Measurements from ENCODE around the gene ST3GAL3. TPM values are rescaled to one million over a fixed set of nuclear protein-coding genes. Genes with fewer than 3 reads are reported as not detected.

Gene ST3GAL3
- 10 to 100 TPM in 1 of 4 donors, 1 to 10 TPM in 3; 4.4 to 19.0 (median 6.1) TPM for total RNA-seq

GRCh38 chr1:43707190-43708001 is at the start of gene ST3GAL3:
ST3GAL3 (plus strand) TSS chr1:43707536; CDS start chr1:43736263, 28,727 bp downstream.
- TF ChIP-seq POLR2A (IDR thresholded peaks at IDR 0.05) (peak in 1 of 2 donors; percentile 11), CTCF (IDR thresholded peaks at IDR 0.05) (no peak)
- Histone ChIP-seq H3K36me3 (peaks cover 0 to 31% (median 0%) of the 10 kb centered on the region in 3 donors), H3K27me3 (no peaks in the 10 kb centered on the region), H3K9me3 (no peaks in the 10 kb centered on the region), H3K27ac (peak within 1 kb of the TSS; percentile 55 to 90 (median 76)), H3K4me3 (peak within 1 kb of the TSS; percentile 80 to 94 (median 90)), H3K4me1 (peaks cover 0 to 8% (median 3%) of the 10 kb centered on the region in 4 donors)
- DNase-seq, result peak; percentile 92 to 96 (median 95)

GRCh38 chr1:43659212-43660166 is 47.8 kb upstream of the ST3GAL3 start:
- H3K4me3 ChIP-seq, result no peak overlapping the region
- no peaks in the 10 kb centered on the region for H3K9me3 ChIP-seq
- H3K27me3 ChIP-seq, result no peaks in the 10 kb centered on the region
- DNase-seq, result peak in 2 of 3 donors; percentile 60 to 62
- peaks cover 0 to 7% (median 2%) of the 10 kb centered on the region in 4 donors for H3K4me1 ChIP-seq
- peaks cover 0 to 98% (median 3%) of the 10 kb centered on the region in 3 donors for H3K36me3 ChIP-seq
- H3K27ac ChIP-seq, result peak overlapping the region in 2 of 4 donors; percentile 10 to 30
- no peak for TF ChIP-seq CTCF (IDR thresholded peaks at IDR 0.05)
- no peak for TF ChIP-seq POLR2A (IDR thresholded peaks at IDR 0.05)

- no peak for DNase-seq
- no peak overlapping the region for H3K27ac ChIP-seq
- H3K36me3 ChIP-seq, result peaks cover 0 to 100% (median 3%) of the 10 kb centered on the region in 3 donors
- TF ChIP-seq CTCF (IDR thresholded peaks at IDR 0.05) (no peak), POLR2A (IDR thresholded peaks at IDR 0.05) (no peak)
- no peaks in the 10 kb centered on the region for H3K9me3 ChIP-seq
- H3K27me3 ChIP-seq, result no peaks in the 10 kb centered on the region
- peaks cover 0 to 7% (median 2%) of the 10 kb centered on the region in 4 donors for H3K4me1 ChIP-seq
- no peak overlapping the region for H3K4me3 ChIP-seq
These were observed 47.0 kb upstream of the ST3GAL3 start for GRCh38 chr1:43660355-43660754.

GRCh38 chr1:43664369-43664768 is 43.0 kb upstream of the ST3GAL3 start:
- Histone ChIP-seq H3K27me3 (no peaks in the 10 kb centered on the region), H3K27ac (no peak overlapping the region), H3K4me3 (no peak overlapping the region), H3K4me1 (peaks cover 0 to 5% (median 2%) of the 10 kb centered on the region in 4 donors), H3K36me3 (peaks cover 3 to 100% (median 6%) of the 10 kb centered on the region in 3 donors), H3K9me3 (no peaks in the 10 kb centered on the region)
- no peak for TF ChIP-seq CTCF (IDR thresholded peaks at IDR 0.05)
- TF ChIP-seq POLR2A (IDR thresholded peaks at IDR 0.05), result no peak
- no peak for DNase-seq

- DNase-seq, result no peak
- Histone ChIP-seq H3K4me1 (no peaks in the 10 kb centered on the region), H3K27ac (no peak overlapping the region), H3K9me3 (no peaks in the 10 kb centered on the region), H3K4me3 (no peak overlapping the region), H3K27me3 (no peaks in the 10 kb centered on the region), H3K36me3 (peaks cover 0 to 100% (median 6%) of the 10 kb centered on the region in 3 donors)
- TF ChIP-seq POLR2A (IDR thresholded peaks at IDR 0.05) (no peak), CTCF (IDR thresholded peaks at IDR 0.05) (no peak)
These were observed 40.7 kb upstream of the ST3GAL3 start for GRCh38 chr1:43666608-43667007.

All from Peyer's patch (tissue), 4 donors.